Common myeloid progenitor, CD34-positive (primary cell): ENCODE data around the gene ARL14EP.

Experiments
- CTCF ChIA-PET: fragments of 350-600 bp; sonication (Branson Sonifier 250); formaldehyde crosslinking; loops from one replicate; lab custom pipeline; 2021; ENCODE audit warnings: antibody characterized with exemption; lab: Charles Lee
- POLR2A ChIA-PET: fragments of 350-600 bp; sonication (Branson Sonifier 250); formaldehyde crosslinking; loops from one replicate; lab custom pipeline; 2021; ENCODE audit warnings: antibody characterized with exemption; lab: Charles Lee
- DNase-seq, 3 donors: peaks; one replicate each; pipeline versions ENCODE4 v3.0.0 to v3.0.0-alpha.2; 2013
- H3K27ac ChIP-seq, 2 experiments: 1 replicate in 1 of 2; 2 replicates in 1 of 2; pipeline ENCODE4 v1.7.0; 2013; ENCODE audit warnings: inconsistent platforms in 2 of 2, low read length in 2 of 2, mild to moderate bottlenecking in 2 of 2, low read depth in 1 of 2, moderate library complexity in 1 of 2; ENCODE audit not compliant: severe bottlenecking in 2 of 2, insufficient read depth in 1 of 2, poor library complexity in 1 of 2
- H3K27me3 ChIP-seq, 5 experiments: replicated peaks in 2 of 5; 1 replicate in 3 of 5; 2 replicates in 2 of 5; pipeline versions ENCODE4 v1.6.1 to v1.7.0; 2013; ENCODE audit warnings: low read length in 4 of 5, mild to moderate bottlenecking in 2 of 5, moderate library complexity in 2 of 5, inconsistent platforms in 1 of 5; ENCODE audit not compliant: insufficient read depth in 5 of 5, control insufficient read depth in 4 of 5
- H3K36me3 ChIP-seq, 4 experiments: 1 replicate in 2 of 4; 2 replicates in 2 of 4; pipeline versions ENCODE4 v1.6.1 to v1.7.0; 2013; ENCODE audit warnings: low read length in 3 of 4, control low read depth in 1 of 4, mild to moderate bottlenecking in 1 of 4; ENCODE audit not compliant: control insufficient read depth in 4 of 4, insufficient read depth in 4 of 4
- H3K4me1 ChIP-seq, 4 experiments: 1 replicate in 3 of 4; 2 replicates in 1 of 4; pipeline versions ENCODE4 v1.6.1 to v1.7.1; 2013; ENCODE audit warnings: low read length in 3 of 4, mild to moderate bottlenecking in 3 of 4, control low read depth in 1 of 4, inconsistent platforms in 1 of 4, moderate library complexity in 1 of 4; ENCODE audit not compliant: control insufficient read depth in 4 of 4, insufficient read depth in 4 of 4; ENCODE audit errors: control extremely low read depth in 1 of 4
- H3K4me3 ChIP-seq, 7 experiments: 1 replicate in 4 of 7; 2 replicates in 3 of 7; pipeline versions ENCODE4 v1.5.1 to v1.7.0; 2013; ENCODE audit warnings: mild to moderate bottlenecking in 7 of 7, low read length in 6 of 7, moderate library complexity in 6 of 7, inconsistent platforms in 2 of 7, low read depth in 2 of 7, control low read depth in 1 of 7; ENCODE audit not compliant: insufficient read depth in 4 of 7, control insufficient read depth in 1 of 7; ENCODE audit errors: extremely low read depth in 1 of 7
- H3K9me3 ChIP-seq, 5 experiments: 1 replicate in 4 of 5; 2 replicates in 1 of 5; pipeline versions ENCODE4 v1.6.1 to v1.7.1; 2013; ENCODE audit warnings: low read length in 4 of 5, mild to moderate bottlenecking in 2 of 5, inconsistent platforms in 1 of 5, low read depth in 1 of 5, moderate library complexity in 1 of 5; ENCODE audit not compliant: control insufficient read depth in 4 of 5, insufficient read depth in 2 of 5; ENCODE audit errors: control extremely low read depth in 1 of 5
- WGBS: methylation state at CpG from one replicate; pipeline ENCODE4 v1.1.5; 2013; ENCODE audit not compliant: insufficient coverage; 5-methylcytosine and 5-hydroxymethylcytosine counted together

ARL14EP gene

DNA sequence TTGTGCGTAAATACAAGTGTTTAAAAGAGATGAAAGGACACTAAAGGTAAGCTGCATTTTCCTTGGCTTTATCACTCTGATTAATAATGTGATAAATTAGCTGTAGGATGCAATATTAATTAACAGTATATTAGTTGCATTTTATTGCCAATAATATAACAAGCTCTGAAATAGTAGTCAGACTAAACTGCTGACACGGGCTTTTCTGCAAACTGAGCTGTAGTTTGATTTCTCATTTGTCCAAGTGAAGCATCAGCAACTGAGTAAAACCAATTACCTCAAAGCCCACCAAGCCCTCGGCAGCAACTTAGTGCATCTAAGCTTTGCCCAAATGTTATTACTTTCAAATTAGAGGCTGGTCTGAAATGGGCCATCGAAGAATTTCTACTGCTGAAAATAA, 33.5 kb downstream of the ARL14EP start:
- H3K4me1 ChIP-seq: peaks cover 0 to 3% (median 0%) of the 10 kb centered on the region in 4 experiments
- no peak overlapping the region for H3K27ac ChIP-seq
- no peak overlapping the region for H3K4me3 ChIP-seq
- 93% methylated on average over 3 of the region's 4 CpGs for WGBS
- no peaks in the 10 kb centered on the region for H3K36me3 ChIP-seq
- ChIA-PET CTCF (interaction anchor here (1.2 to 1.5 kb wide), 2 partner anchors 12 to 26 kb away, joined by 3 to 4 read pairs; no protein-coding TSS in a partner anchor), POLR2A (no interaction called here)
- H3K9me3 ChIP-seq: no peaks in the 10 kb centered on the region
- no peak for DNase-seq
- peaks cover 0 to 2% (median 0%) of the 10 kb centered on the region in 5 experiments for H3K27me3 ChIP-seq

DNA sequence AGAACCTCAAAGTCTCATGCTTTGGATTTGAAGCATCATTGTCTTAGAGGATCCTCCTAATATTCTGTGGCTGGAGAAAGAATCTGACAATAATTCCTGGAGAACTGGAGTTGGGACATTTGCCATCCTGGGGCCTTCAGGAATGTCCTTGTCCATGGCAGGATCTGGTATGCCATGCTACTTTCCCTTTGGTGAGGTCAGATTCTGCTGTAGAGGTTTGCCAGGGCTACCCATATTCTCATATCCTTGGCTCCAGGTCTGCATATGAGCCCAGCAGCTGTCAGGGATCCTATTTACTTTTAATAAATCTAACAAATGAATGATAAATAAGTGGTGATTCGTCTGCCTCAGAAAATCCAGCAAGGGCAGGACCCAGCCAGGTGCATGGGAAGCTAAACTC, 35.0 kb downstream of the ARL14EP start:
- H3K36me3 ChIP-seq: no peaks in the 10 kb centered on the region
- CTCF ChIA-PET: no interaction called here
- H3K4me3 ChIP-seq: no peak overlapping the region
- POLR2A ChIA-PET: no interaction called here
- WGBS: 80% methylated on average over 1 of the region's 1 CpG
- no peaks in the 10 kb centered on the region for H3K4me1 ChIP-seq
- H3K27me3 ChIP-seq: peaks cover 0 to 2% (median 0%) of the 10 kb centered on the region in 5 experiments
- no peak overlapping the region for H3K27ac ChIP-seq
- no peak for DNase-seq
- no peaks in the 10 kb centered on the region for H3K9me3 ChIP-seq

DNA sequence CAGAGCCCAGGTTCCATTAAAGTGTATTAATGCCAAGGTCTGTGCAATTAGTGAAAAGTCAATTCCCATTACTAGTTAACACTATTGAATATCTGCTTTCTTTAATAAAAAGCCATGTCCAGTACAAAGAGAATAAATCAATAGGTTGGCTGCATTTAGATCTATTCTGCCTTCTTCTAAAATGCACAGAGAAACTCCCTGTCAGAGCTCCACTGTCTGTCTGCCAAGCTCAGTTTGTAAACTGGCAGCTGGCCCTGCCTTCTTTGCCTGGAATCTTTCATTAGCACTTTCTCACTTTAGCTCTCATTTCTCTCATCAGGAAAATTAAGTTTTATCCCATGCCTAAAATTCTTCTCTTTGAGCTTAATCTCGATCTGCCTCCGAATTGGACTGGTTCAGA, 35.6 kb downstream of the ARL14EP start:
- 100% methylated on average over 2 of the region's 2 CpGs for WGBS
- POLR2A ChIA-PET: no interaction called here

DNA sequence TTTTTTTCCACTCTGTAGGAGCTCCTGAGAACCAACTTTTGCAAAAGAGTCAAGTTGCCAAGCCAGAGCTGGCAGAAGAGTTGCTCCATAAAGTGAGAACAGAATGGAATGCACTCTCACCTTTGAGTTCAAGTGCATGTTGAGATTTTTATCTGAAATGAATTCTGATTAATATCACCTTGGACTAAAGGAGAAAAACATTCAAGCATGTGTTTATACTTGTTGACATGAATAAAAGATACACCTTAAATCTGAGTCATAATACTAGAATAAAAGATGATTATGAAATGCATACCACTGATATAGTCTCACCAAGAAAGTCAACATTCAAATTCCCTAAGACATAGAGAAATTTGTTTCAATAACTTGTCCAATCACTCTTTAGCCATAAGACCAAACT, 37.8 kb downstream of the ARL14EP start:
- POLR2A ChIA-PET: no interaction called here
- no peak for DNase-seq
- CTCF ChIA-PET: interaction anchor here (1.5 kb wide), 1 partner anchor 496 kb away, joined by 3 read pairs; no protein-coding TSS in a partner anchor

More for the DNA sequence above, 35.6 kb downstream of the ARL14EP start:
- Histone ChIP-seq H3K4me3 (no peak overlapping the region), H3K9me3 (no peaks in the 10 kb centered on the region), H3K27me3 (peaks cover 0 to 2% (median 0%) of the 10 kb centered on the region in 5 experiments), H3K4me1 (no peaks in the 10 kb centered on the region), H3K27ac (no peak overlapping the region), H3K36me3 (no peaks in the 10 kb centered on the region)
- DNase-seq: no peak
- CTCF ChIA-PET: no interaction called here

DNA sequence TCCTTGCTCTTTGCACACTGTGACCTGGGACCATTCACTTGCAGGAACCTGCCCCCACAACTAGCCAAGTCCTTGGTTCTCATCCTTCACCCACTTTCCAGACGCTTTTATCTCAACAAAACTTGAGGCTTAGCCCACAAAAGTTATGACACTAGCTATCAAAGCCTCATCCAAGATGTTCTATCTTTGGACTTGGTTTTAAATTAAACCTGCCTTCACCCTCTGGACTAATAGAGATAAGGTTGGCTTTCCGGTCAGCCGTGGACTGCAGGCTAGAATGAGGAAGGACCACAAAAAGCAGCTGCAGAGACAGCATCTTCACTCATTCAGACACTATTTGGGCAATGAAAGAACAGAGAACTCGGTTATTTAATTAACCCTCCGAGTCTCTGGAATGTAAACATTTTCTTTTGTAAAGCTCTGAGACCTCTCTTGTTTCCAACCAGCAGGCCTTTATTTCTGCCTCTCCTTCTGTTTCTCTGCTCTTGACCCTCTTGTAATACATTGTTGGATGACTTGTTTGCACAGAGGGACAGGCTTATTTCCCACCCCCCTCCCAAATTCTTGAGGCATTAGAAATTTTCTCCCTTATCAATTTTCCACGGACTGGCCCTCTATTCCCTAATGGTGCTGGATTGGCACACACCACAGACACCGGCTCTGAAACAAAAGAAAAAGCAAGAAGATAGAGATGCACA, 41.4 kb downstream of the ARL14EP start:
- ChIA-PET CTCF (no interaction called here), POLR2A (no interaction called here)

More for the DNA sequence above, 37.8 kb downstream of the ARL14EP start:
- no peaks in the 10 kb centered on the region for H3K9me3 ChIP-seq
- no peaks in the 10 kb centered on the region for H3K4me1 ChIP-seq
- H3K36me3 ChIP-seq: no peaks in the 10 kb centered on the region
- H3K27me3 ChIP-seq: peaks cover 0 to 2% (median 0%) of the 10 kb centered on the region in 5 experiments
- H3K27ac ChIP-seq: no peak overlapping the region
- no peak overlapping the region for H3K4me3 ChIP-seq

DNA sequence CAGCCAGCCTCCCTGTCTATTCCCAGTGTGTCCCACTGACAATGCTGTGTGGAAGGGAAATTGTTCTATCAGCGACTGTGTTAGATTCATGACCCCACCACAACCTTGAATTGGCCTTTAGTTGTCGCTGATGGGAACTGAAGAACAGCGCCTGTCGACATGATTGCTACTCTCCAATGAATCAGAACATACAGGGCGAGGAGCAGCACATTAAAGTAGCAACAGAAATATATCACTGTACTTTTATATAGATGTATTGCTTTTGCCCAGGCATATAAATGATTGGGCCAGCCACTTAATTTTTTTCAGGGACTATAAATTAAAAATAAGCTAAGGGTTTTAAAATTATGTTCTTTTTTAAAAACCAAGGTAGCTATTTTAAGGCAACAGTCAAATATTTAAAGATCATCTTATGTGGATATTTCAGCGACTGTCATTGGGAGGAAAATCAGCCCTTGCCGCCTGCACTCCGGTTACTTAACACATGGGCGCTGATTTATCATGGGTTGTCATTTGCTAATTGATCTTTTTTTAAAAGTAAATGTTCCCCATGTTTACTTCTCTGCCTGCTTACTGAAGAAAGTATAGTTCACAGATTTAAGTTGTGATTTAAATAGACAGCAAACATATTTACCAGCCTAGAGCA, 42.1 kb downstream of the ARL14EP start:
- H3K9me3 ChIP-seq: no peaks in the 10 kb centered on the region
- CTCF ChIA-PET: interaction anchor here (1.0 kb wide), 1 partner anchor 13 kb away, joined by 3 read pairs; no protein-coding TSS in a partner anchor
- no peak overlapping the region for H3K27ac ChIP-seq
- DNase-seq: no peak
- no peak overlapping the region for H3K4me3 ChIP-seq
- no peaks in the 10 kb centered on the region for H3K36me3 ChIP-seq
- 94% methylated on average over 2 of the region's 9 CpGs for WGBS
- H3K4me1 ChIP-seq: no peaks in the 10 kb centered on the region
- peaks cover 0 to 2% (median 0%) of the 10 kb centered on the region in 5 experiments for H3K27me3 ChIP-seq
- POLR2A ChIA-PET: no interaction called here

More for the DNA sequence above, 41.4 kb downstream of the ARL14EP start:
- Histone ChIP-seq H3K27ac (no peak overlapping the region), H3K9me3 (no peaks in the 10 kb centered on the region), H3K4me1 (no peaks in the 10 kb centered on the region), H3K27me3 (peaks cover 0 to 2% (median 0%) of the 10 kb centered on the region in 5 experiments), H3K4me3 (no peak overlapping the region), H3K36me3 (no peaks in the 10 kb centered on the region)
- DNase-seq: peak in 1 of 3 donors; percentile 19
- WGBS: 66% methylated on average over 6 of the region's 7 CpGs
